ENCODE measurements around the gene FKBP14. TPM values are rescaled to one million over a fixed set of nuclear protein-coding genes. Genes with fewer than 3 reads are reported as not detected.
A peak's percentile ranks its signal among the peaks of the same experiment; 100 is the strongest.

FKBP14 gene
- total and polyA plus RNA-seq, 9 of the 15 experiments (the other 6 are each of a cell fraction or from before 2014, with no cell fraction given), result 5.3 to 27.9 (median 14.3) TPM

DNA sequence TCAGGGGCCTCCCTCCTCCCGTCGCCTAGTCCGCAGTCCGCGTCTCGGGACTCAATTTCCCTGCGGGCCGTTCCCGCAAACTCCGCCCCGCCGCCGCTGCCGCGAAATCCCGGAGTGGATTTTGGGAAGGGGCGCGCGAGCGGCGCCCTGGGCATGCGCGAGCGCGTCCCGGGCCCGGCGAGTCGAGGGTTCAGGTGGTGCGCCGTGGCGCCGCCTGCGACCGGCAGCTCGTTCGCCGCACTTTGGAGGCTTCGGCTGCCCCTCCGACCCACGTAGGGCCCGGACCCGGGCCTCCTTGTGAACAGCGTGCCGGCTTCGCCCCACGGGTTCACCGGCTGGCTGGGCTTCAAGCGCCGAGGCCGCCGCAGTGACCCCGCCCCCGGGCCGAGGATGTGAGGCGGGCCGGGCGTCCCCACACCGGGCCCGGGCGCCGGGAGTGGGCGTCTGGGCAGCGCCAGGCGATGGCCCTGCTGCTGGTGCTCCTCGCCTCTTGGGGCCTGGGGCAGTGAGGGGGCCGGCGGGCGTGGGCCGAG is 1.8 kb upstream of the FKBP14 start, which contains the start of gene PLEKHA8 (continued):
- TF ChIP-seq NR2F6 (CRISPR knock-in tag; IDR thresholded peaks at IDR 0.05) (no peak), NFE2L1 (tag; IDR thresholded peaks at IDR 0.05; ENCODE audit: borderline replicate concordance, low read depth) (no peak), YY1 (IDR thresholded peaks at IDR 0.05; ENCODE audit: borderline replicate concordance in 1 of 3, control insufficient read depth in 1 of 3, extremely low read depth in 1 of 3, insufficient read depth in 3 of 3, insufficient read length in 1 of 3, insufficient replicate concordance in 2 of 3, low read depth in 1 of 3, low read length in 2 of 3) (peak in 2 of 3 experiments; percentile 47 to 66), RBM22 (IDR thresholded peaks at IDR 0.05; ENCODE audit: low read depth, low read length, poor library complexity, severe bottlenecking) (peak; percentile 31), FOXM1 (IDR thresholded peaks at IDR 0.05; ENCODE audit: low read depth) (peak; percentile 84), FOXM1 (CRISPR knock-in tag; IDR thresholded peaks at IDR 0.05; ENCODE audit: low read depth) (no peak), ESRRA (IDR thresholded peaks at IDR 0.05; ENCODE audit: borderline replicate concordance, low read depth) (peak; percentile 62; the same call in 1 of the 2 replicates), SUPT5H (IDR thresholded peaks at IDR 0.05) (no peak), ZFX (CRISPR knock-in tag; IDR thresholded peaks at IDR 0.05) (peak; percentile 87), HNRNPK (IDR thresholded peaks at IDR 0.05; ENCODE audit: low read depth, low read length, poor library complexity, severe bottlenecking) (no peak), SREBF1 (IDR thresholded peaks at IDR 0.05; ENCODE audit: borderline replicate concordance, low read depth, low read length) (no peak), ZC3H8 (IDR thresholded peaks at IDR 0.05) (no peak), TBL1XR1 (IDR thresholded peaks at IDR 0.05; ENCODE audit: low read length in 2 of 2) (0 out of 4 replicates have a peak, but pooled peaks have one; percentile 16 to 24), ERF (CRISPR knock-in tag; IDR thresholded peaks at IDR 0.05) (0 out of 2 replicates have a peak, but pooled peaks have one; percentile 43), PPARD (CRISPR knock-in tag; IDR thresholded peaks at IDR 0.05) (no peak), MEIS2 (IDR thresholded peaks at IDR 0.05; ENCODE audit: partially characterized antibody) (peak; percentile 72), BDP1 (IDR thresholded peaks at IDR 0.05; ENCODE audit: insufficient read depth, insufficient read length) (no peak), MTA3 (IDR thresholded peaks at IDR 0.05; ENCODE audit: borderline replicate concordance) (0 out of 2 replicates have a peak, but pooled peaks have one; percentile 48), PHF21A (IDR thresholded peaks at IDR 0.05; ENCODE audit: borderline replicate concordance, low read depth) (no peak), TGIF2 (CRISPR knock-in tag; IDR thresholded peaks at IDR 0.05) (peak; percentile 73; the same call in 1 of the 2 replicates), RBFOX2 (IDR thresholded peaks at IDR 0.05; ENCODE audit: low read depth, low read length) (peak; percentile 84), SP1 (CRISPR knock-in tag; IDR thresholded peaks at IDR 0.05) (peak; percentile 80), CHCHD3 (CRISPR knock-in tag; IDR thresholded peaks at IDR 0.05) (no peak), NR3C1 (CRISPR knock-in tag; IDR thresholded peaks at IDR 0.05) (no peak)
- TF ChIP-seq, protein P1, sequence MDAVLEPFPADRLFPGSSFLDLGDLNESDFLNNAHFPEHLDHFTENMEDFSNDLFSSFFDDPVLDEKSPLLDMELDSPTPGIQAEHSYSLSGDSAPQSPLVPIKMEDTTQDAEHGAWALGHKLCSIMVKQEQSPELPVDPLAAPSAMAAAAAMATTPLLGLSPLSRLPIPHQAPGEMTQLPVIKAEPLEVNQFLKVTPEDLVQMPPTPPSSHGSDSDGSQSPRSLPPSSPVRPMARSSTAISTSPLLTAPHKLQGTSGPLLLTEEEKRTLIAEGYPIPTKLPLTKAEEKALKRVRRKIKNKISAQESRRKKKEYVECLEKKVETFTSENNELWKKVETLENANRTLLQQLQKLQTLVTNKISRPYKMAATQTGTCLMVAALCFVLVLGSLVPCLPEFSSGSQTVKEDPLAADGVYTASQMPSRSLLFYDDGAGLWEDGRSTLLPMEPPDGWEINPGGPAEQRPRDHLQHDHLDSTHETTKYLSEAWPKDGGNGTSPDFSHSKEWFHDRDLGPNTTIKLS (IDR thresholded peaks at IDR 0.05; ENCODE audit: borderline replicate concordance, low read depth), result peak; percentile 69
- TF ChIP-seq, protein P2, sequence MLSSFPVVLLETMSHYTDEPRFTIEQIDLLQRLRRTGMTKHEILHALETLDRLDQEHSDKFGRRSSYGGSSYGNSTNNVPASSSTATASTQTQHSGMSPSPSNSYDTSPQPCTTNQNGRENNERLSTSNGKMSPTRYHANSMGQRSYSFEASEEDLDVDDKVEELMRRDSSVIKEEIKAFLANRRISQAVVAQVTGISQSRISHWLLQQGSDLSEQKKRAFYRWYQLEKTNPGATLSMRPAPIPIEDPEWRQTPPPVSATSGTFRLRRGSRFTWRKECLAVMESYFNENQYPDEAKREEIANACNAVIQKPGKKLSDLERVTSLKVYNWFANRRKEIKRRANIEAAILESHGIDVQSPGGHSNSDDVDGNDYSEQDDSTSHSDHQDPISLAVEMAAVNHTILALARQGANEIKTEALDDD (IDR thresholded peaks at IDR 0.05), result no peak
- TF ChIP-seq, protein P3, sequence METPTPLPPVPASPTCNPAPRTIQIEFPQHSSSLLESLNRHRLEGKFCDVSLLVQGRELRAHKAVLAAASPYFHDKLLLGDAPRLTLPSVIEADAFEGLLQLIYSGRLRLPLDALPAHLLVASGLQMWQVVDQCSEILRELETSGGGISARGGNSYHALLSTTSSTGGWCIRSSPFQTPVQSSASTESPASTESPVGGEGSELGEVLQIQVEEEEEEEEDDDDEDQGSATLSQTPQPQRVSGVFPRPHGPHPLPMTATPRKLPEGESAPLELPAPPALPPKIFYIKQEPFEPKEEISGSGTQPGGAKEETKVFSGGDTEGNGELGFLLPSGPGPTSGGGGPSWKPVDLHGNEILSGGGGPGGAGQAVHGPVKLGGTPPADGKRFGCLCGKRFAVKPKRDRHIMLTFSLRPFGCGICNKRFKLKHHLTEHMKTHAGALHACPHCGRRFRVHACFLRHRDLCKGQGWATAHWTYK (CRISPR knock-in tag; IDR thresholded peaks at IDR 0.05), result no peak
